WI38 (cell line): ENCODE measurements around the gene MAML3.

Experiments used
- H3K4me3 ChIP-seq: 2 replicates; pipeline ENCODE4 v1.5.1; 2011; ENCODE audit warnings: low read depth, mild to moderate bottlenecking, control low read depth, low read length
- TF ChIP-seq, protein P1 (sequence below): IDR thresholded peaks from 2 replicates; pipeline ENCODE4 v1.5.1; 2012; ENCODE audit warnings: low read depth, mild to moderate bottlenecking, control low read depth, low read length

The MAML3 gene

DNA sequence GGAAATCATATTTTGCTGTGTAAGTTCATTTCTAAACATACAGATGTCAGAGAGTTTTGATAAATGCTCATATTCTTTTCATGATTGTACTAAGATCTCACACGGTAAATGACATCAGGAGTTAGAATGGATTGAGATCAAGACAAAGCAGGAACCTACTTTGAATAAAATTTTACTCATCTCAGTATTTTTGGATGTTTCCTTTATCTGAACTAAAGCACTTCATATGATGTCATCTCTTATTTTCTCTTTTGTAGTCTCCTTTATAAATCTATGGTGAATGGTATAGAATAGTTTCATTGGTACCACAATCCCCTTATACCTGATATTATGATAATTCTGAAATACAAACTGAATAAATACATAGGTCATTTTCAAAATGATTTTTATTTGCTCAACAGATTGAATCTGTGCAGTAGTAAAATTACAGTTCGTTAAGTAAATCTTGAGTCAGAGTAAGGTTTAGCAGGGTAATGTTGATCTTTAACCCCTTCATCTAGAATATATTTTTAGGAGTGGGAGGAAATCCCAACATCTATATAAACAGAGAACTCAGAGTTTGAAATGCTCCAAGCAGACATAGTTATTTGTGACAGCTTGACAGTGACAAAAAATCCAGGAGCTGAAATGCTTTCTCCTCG lies 308.4 kb downstream of the MAML3 start:
- TF ChIP-seq, protein P1, sequence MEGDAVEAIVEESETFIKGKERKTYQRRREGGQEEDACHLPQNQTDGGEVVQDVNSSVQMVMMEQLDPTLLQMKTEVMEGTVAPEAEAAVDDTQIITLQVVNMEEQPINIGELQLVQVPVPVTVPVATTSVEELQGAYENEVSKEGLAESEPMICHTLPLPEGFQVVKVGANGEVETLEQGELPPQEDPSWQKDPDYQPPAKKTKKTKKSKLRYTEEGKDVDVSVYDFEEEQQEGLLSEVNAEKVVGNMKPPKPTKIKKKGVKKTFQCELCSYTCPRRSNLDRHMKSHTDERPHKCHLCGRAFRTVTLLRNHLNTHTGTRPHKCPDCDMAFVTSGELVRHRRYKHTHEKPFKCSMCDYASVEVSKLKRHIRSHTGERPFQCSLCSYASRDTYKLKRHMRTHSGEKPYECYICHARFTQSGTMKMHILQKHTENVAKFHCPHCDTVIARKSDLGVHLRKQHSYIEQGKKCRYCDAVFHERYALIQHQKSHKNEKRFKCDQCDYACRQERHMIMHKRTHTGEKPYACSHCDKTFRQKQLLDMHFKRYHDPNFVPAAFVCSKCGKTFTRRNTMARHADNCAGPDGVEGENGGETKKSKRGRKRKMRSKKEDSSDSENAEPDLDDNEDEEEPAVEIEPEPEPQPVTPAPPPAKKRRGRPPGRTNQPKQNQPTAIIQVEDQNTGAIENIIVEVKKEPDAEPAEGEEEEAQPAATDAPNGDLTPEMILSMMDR = no peak
- no peak overlapping the region for H3K4me3 ChIP-seq

GRCh38 chr4:139844459-139845036 lies 309.4 kb downstream of the MAML3 start:
- TF ChIP-seq, protein P1 = no peak
- H3K4me3 ChIP-seq = no peak overlapping the region

DNA sequence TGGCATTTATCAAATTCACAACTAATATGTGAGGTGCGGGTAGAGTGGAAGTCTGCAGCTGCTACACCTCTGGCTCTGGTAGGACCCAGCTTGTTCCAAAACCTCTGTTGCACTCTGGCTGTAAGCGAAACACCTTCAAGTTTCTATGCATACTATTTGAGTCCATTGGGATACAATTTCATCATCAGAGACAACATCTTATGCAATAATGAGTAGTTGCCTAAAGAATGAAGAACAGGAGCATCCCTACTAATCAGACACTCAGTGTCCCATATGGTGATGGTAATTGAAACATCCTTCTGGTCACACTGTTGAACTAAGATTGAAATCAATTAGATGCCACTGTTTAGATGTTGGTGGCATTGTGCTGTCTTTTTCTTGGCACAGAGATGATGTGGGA lies 309.9 kb downstream of the MAML3 start:
- H3K4me3 ChIP-seq = no peak overlapping the region
- TF ChIP-seq, protein P1 = no peak

- no peak overlapping the region for H3K4me3 ChIP-seq
- TF ChIP-seq, protein P1 = no peak
These were observed 310.3 kb downstream of the MAML3 start for GRCh38 chr4:139843641-139844040.

GRCh38 chr4:139841464-139842195 lies 312.4 kb downstream of the MAML3 start:
- H3K4me3 ChIP-seq = no peak overlapping the region
- TF ChIP-seq, protein P1 = no peak

- H3K4me3 ChIP-seq = no peak overlapping the region
These were observed 313.2 kb downstream of the MAML3 start for GRCh38 chr4:139840773-139841172.

More at GRCh38 chr4:139840773-139841172, 313.2 kb downstream of the MAML3 start:
- TF ChIP-seq, protein P1 = no peak
